ENCODE measurements around the gene GNAI2. TPM values are rescaled to one million over a fixed set of nuclear protein-coding genes. Genes with fewer than 3 reads are reported as not detected.
"Not testable (repeated sequence)": the region's sequence is repeated elsewhere in the genome, so short reads cannot be mapped to it uniquely, and the experiment has no call there.

The GNAI2 gene
- total and polyA plus RNA-seq, 2 donors (not counting 3 experiments of a cell fraction or from before 2014, with no cell fraction given) = 767 to 1,875 TPM

- POLR2A ChIA-PET = interaction anchor here (0.6 kb wide), 1 partner anchor 71 kb away, joined by 3 read pairs; no protein-coding TSS in a partner anchor
- BruUV-seq (replicated peaks) = no TSS peak
- dilution Hi-C loops (cut with MboI; ENCODE audit: extremely low pct_ligation_motif_present, low sequenced_read_pairs) = no loop called here
Measured at GRCh38 chr3:50271314-50271936, 35.4 kb downstream of the GNAI2 start.

DNA sequence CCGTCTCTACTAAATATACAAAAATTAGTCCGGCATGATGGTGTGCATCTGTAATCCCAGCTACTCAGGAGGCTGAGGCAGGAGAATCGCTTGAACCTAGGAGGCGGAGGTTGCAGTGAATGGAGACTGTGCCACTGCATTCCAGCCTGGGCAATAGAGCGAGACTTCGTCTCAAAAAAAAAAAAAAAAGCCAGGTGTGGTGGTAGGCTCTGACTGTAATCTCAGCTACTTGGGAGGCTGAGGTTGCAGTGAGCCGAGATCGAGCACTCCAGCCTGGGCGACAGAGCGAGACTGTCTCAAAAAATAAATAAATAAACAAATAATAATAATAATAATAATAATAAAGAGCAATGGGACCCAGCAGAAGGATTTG is 36.5 kb downstream of the GNAI2 start:
- H3K27ac ChIP-seq (ENCODE audit: insufficient read depth, low read depth, low read length); H3K79me2 ChIP-seq (ENCODE audit: control insufficient read depth, insufficient read depth, low read length); DNase-seq (ENCODE audit: low read depth, low spot score); POLR2A ChIA-PET; H3K4me3 ChIP-seq (replicated peaks in 1 of 3; ENCODE audit: insufficient read depth in 1 of 3, low read depth in 1 of 3, low read length in 3 of 3); H3K9ac ChIP-seq (replicated peaks; ENCODE audit: extremely low read depth, insufficient read depth, low read length); FAIRE-seq; H2AFZ ChIP-seq (ENCODE audit: low read depth, low read length); H3K36me3 ChIP-seq (ENCODE audit: control insufficient read depth in 2 of 2, extremely low read depth in 1 of 2, insufficient read depth in 2 of 2, low read length in 2 of 2); intact Hi-C loops (cut with micrococcal nuclease); H3K9me1 ChIP-seq (replicated peaks; ENCODE audit: control insufficient read depth, extremely low read depth, insufficient read depth, low read length); dilution Hi-C loops (cut with MboI; ENCODE audit: extremely low pct_ligation_motif_present, low sequenced_read_pairs); H4K20me1 ChIP-seq (replicated peaks; ENCODE audit: control insufficient read depth, extremely low read depth, insufficient read depth, low read length); H3K4me1 ChIP-seq (ENCODE audit: control insufficient read depth, extremely low read depth, insufficient read depth, low read length); BruUV-seq (replicated peaks); H3K9me3 ChIP-seq (replicated peaks; ENCODE audit: control insufficient read depth, insufficient read depth, low read length); H3K4me2 ChIP-seq (ENCODE audit: insufficient read depth, low read length): not testable (repeated sequence)
- H3K27me3 ChIP-seq (ENCODE audit: control insufficient read depth in 2 of 2, insufficient read depth in 2 of 2, low read length in 2 of 2) = peaks cover 21 to 24% of the 10 kb centered on the region in 2 experiments
- CTCF ChIA-PET = interaction anchor here (1.3 to 4.7 kb wide), 3 partner anchors 44 to 78 kb away, joined by 3 to 53 read pairs (median 11); no protein-coding TSS in a partner anchor

More at GRCh38 chr3:50271314-50271936, 35.4 kb downstream of the GNAI2 start:
- no peak overlapping the region for H3K9ac ChIP-seq (replicated peaks; ENCODE audit: extremely low read depth, insufficient read depth, low read length)
- H3K79me2 ChIP-seq (ENCODE audit: control insufficient read depth, insufficient read depth, low read length) = no peaks in the 10 kb centered on the region
- intact Hi-C loops (cut with micrococcal nuclease) = loop anchor here (2.0 kb wide), 1 partner anchor 17 kb away; no protein-coding TSS in a partner anchor
- H2AFZ ChIP-seq (ENCODE audit: low read depth, low read length) = no peak overlapping the region
- H3K9me3 ChIP-seq (replicated peaks; ENCODE audit: control insufficient read depth, insufficient read depth, low read length) = no peaks in the 10 kb centered on the region
- no peaks in the 10 kb centered on the region for H3K36me3 ChIP-seq (ENCODE audit: control insufficient read depth in 2 of 2, extremely low read depth in 1 of 2, insufficient read depth in 2 of 2, low read length in 2 of 2)
- H3K27ac ChIP-seq (ENCODE audit: insufficient read depth, low read depth, low read length) = no peak overlapping the region
- peaks cover 19 to 22% of the 10 kb centered on the region in 2 experiments for H3K27me3 ChIP-seq (ENCODE audit: control insufficient read depth in 2 of 2, insufficient read depth in 2 of 2, low read length in 2 of 2)
- H3K4me1 ChIP-seq (ENCODE audit: control insufficient read depth, extremely low read depth, insufficient read depth, low read length) = peaks cover 2% of the 10 kb centered on the region
- TF ChIP-seq FOS (IDR thresholded peaks at IDR 0.05; ENCODE audit: borderline replicate concordance, insufficient read depth, low read length) (no peak), POLR2A (IDR thresholded peaks at IDR 0.05; ENCODE audit: low read depth, low read length) (no peak), MYC (IDR thresholded peaks at IDR 0.05; ENCODE audit: low read depth, low read length) (no peak), POLR2AphosphoS5 (IDR thresholded peaks at IDR 0.05; ENCODE audit: insufficient read depth, low read depth, low read length) (no peak), EZH2 (IDR thresholded peaks at IDR 0.05; ENCODE audit: borderline replicate concordance, low read depth, low read length, severe bottlenecking) (no peak), JUN (IDR thresholded peaks at IDR 0.05; ENCODE audit: borderline replicate concordance, insufficient read depth, insufficient read length, low read depth) (no peak), GATA2 (IDR thresholded peaks at IDR 0.05; ENCODE audit: insufficient read depth, insufficient read length, low read depth, low read length) (no peak), MAX (IDR thresholded peaks at IDR 0.05; ENCODE audit: insufficient read depth, insufficient read length) (no peak)
- TF ChIP-seq, protein P1, sequence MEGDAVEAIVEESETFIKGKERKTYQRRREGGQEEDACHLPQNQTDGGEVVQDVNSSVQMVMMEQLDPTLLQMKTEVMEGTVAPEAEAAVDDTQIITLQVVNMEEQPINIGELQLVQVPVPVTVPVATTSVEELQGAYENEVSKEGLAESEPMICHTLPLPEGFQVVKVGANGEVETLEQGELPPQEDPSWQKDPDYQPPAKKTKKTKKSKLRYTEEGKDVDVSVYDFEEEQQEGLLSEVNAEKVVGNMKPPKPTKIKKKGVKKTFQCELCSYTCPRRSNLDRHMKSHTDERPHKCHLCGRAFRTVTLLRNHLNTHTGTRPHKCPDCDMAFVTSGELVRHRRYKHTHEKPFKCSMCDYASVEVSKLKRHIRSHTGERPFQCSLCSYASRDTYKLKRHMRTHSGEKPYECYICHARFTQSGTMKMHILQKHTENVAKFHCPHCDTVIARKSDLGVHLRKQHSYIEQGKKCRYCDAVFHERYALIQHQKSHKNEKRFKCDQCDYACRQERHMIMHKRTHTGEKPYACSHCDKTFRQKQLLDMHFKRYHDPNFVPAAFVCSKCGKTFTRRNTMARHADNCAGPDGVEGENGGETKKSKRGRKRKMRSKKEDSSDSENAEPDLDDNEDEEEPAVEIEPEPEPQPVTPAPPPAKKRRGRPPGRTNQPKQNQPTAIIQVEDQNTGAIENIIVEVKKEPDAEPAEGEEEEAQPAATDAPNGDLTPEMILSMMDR (IDR thresholded peaks at IDR 0.05; ENCODE audit: extremely low read depth in 1 of 2, insufficient read depth in 1 of 2, low read depth in 1 of 2, low read length in 2 of 2) = no peak
- FAIRE-seq (no peak), DNase-seq (ENCODE audit: low read depth, low spot score) (no peak)
- CTCF ChIA-PET = interaction anchor here (0.5 to 4.7 kb wide), 7 partner anchors 11 to 77 kb away, joined by 3 to 53 read pairs (median 4); no protein-coding TSS in a partner anchor
- no peaks in the 10 kb centered on the region for H4K20me1 ChIP-seq (replicated peaks; ENCODE audit: control insufficient read depth, extremely low read depth, insufficient read depth, low read length)
- H3K4me2 ChIP-seq (ENCODE audit: insufficient read depth, low read length) = no peak overlapping the region
- no peaks in the 10 kb centered on the region for H3K9me1 ChIP-seq (replicated peaks; ENCODE audit: control insufficient read depth, extremely low read depth, insufficient read depth, low read length)
- H3K4me3 ChIP-seq (replicated peaks in 1 of 3; ENCODE audit: insufficient read depth in 1 of 3, low read depth in 1 of 3, low read length in 3 of 3) = no peak overlapping the region

Data from endothelial cell of umbilical vein (primary cell).